GM12865 (cell line): ENCODE results near the gene MYOD1.

ENCODE experiments used
- DNase-seq: peaks from one replicate; pipeline ENCODE4 v3.0.0; 2010; ENCODE audit warnings: low read depth
- H3K4me3 ChIP-seq: 2 replicates; pipeline ENCODE4 v1.5.1; 2011; ENCODE audit warnings: mild to moderate bottlenecking, low read depth, low read length, control low read depth
- TF ChIP-seq, protein P1 (sequence below): IDR thresholded peaks from 2 replicates; pipeline ENCODE4 v1.5.1; 2011; ENCODE audit warnings: low read length, control low read depth, low read depth, inconsistent platforms; ENCODE audit not compliant: insufficient read depth; ENCODE audit errors: missing control alignments

Gene MYOD1

DNA sequence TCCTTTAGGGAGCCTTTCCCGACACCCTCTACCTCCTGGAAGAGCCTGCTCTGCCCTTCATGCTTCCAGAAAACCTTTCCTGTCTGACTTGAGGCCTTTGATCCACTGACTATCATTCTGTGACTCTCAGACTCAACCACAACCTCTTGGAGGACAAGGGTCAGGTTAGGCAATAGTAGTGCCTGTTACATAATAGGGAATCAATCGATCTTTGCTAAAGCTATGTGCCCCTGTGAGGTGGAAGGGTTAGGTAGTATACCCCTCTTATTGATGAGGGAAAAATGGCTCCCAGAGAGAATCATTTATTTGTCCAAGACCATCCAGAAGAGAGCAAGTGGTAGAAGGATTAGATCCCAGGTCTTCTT lies 31.4 kb downstream of the MYOD1 start:
- TF ChIP-seq, protein P1, sequence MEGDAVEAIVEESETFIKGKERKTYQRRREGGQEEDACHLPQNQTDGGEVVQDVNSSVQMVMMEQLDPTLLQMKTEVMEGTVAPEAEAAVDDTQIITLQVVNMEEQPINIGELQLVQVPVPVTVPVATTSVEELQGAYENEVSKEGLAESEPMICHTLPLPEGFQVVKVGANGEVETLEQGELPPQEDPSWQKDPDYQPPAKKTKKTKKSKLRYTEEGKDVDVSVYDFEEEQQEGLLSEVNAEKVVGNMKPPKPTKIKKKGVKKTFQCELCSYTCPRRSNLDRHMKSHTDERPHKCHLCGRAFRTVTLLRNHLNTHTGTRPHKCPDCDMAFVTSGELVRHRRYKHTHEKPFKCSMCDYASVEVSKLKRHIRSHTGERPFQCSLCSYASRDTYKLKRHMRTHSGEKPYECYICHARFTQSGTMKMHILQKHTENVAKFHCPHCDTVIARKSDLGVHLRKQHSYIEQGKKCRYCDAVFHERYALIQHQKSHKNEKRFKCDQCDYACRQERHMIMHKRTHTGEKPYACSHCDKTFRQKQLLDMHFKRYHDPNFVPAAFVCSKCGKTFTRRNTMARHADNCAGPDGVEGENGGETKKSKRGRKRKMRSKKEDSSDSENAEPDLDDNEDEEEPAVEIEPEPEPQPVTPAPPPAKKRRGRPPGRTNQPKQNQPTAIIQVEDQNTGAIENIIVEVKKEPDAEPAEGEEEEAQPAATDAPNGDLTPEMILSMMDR: no peak

DNA sequence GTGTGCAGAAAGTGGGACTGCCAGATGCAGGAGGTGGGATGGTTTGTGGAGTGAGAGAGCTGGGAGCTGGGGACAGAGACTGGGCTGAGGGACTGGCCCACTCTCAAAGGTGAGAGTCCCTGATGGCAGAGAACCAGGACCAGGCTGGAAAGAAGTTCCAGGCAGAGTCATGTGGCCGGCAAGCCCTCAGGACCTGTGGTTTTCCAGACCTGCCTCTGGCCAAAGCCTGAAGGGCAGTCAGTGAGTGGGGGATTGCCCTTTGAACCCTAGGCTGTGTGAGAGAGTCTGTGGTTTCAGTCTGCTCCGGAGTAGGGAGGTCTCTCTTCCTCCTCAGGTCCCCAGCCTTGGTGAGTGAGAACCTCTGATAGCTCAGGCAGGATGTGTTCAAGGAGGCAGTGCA lies 32.2 kb downstream of the MYOD1 start:
- no peak for DNase-seq
- TF ChIP-seq, protein P1: no peak
- H3K4me3 ChIP-seq: no peak overlapping the region

More for the DNA sequence above, 31.4 kb downstream of the MYOD1 start:
- H3K4me3 ChIP-seq: no peak overlapping the region
- no peak for DNase-seq

DNA sequence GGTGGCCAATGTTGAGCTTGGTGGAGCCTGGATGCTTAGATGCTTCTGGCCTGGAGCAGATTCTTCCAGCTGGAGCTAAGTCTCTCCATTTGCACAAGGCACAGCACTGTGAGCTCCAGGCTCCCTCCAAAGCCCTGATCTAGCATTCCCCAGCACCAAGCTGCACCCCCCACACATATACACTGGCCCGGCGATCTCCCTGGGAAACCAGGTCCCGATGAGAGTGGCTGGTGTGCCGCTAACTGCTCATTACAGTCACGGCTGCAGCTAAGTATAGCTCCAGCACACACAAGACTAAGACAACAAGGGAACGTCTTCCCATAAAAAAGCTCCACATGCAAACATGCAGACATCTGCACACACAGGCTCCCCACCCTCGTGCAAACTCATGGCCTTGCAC lies 32.8 kb downstream of the MYOD1 start:
- TF ChIP-seq, protein P1: no peak
- DNase-seq: no peak

DNA sequence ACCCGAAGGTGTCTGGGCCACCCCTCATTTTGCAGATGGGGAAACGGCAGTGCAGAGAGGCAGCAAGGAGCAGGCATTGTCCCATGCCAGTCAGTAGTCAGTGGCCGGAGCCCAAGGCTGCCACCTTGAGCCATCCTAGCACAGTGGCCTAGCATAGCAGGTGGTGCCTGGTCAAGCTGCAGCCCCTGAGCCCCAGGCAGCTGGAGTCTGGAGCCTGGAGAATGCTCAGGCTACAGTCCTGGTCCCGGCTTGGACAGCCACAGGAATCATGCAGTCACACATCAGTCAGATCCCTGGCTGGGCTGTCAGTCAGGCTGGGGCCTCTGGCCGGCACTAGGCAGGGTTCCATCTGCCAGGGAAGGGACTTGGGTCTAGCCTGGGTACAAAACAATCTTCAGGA lies 33.8 kb downstream of the MYOD1 start:
- TF ChIP-seq, protein P1: no peak
- DNase-seq: no peak
- H3K4me3 ChIP-seq: no peak overlapping the region

More for the DNA sequence above, 32.8 kb downstream of the MYOD1 start:
- H3K4me3 ChIP-seq: no peak overlapping the region

DNA sequence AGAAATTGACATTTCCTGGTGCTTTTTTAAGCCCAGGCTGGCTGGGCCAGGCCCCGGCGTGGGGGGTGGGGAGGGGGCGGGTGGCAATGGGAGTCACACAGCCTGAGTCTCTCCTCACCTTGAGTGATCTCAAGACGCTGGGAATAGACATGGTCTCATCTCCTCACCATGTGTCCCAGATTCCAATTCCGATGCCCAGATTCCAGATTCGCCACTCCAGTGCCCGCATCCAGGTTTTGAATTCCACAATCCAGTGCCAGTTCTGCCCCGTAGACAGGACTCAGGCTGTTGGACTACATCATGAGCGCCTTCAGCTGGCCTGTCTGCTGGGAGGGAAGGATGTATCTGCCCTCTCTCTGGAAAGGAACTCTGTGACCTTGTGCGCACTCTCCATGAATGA lies 34.3 kb downstream of the MYOD1 start:
- DNase-seq: no peak
- no peak overlapping the region for H3K4me3 ChIP-seq
- TF ChIP-seq, protein P1: no peak

DNA sequence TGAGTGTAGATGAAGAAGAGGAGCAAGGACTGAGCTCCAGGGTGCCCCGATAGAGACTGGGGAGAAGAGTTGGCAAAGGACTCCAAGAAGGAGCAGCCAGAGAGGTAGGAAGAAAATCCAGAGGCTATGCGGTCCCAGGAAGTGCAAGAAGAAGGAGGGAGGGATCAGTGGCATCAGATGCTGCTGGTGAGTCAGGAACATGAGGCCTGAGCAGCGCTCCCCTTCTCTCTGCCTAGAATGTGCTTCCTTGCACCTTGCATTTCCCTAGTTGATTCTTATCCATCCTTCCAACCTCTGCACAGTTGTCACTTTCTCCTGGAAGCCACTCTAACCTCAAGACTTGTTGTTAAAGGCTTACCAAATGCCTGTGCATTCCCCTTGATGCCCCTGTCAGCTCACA lies 36.5 kb downstream of the MYOD1 start:
- DNase-seq: no peak
- TF ChIP-seq, protein P1: no peak
- H3K4me3 ChIP-seq: no peak overlapping the region

DNA sequence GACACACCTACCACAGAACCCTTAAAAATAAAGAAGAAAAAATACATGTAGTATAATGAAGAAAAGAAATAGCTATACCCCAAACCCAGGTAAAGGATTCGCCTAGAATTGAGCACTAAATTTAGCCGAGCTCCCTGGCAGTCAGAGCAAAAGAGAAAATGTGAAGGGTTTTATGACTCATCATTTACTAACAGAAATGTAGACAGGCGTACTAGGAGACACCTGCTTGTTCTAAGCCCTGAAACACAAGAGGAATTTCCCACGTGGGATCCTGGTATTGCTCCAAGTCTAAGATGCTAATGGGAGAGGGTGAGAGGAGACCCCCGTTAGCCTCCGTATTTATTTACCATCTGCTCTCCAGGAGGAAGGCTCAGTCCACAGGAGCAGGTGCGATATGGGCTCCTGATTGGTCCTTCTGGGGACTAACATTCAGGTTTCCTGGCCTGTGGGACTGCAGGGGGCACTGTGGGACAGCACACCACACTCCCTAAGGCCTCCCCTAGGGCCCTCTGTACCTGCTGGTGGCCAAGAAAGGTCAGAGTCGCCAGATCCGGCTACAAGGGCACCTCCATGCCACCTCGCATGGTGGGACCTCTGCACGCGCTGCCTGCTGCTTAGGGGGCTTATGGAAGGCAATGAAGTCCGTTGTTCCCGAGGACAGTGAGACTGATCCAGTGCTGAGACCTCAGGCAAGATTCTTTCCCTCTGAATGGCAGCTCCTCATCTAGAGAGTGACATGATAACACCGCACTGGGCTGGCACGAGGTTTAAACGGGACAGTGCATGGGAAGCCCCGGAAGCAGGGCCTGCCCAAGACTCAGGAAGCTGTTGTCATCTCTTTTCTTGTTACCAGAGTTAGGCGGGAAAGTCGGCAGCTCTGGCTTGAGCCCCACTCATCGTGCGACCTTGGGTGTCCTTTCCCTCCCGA lies 41.0 kb downstream of the MYOD1 start:
- TF ChIP-seq, protein P1: peak; percentile 62
- no peak overlapping the region for H3K4me3 ChIP-seq
- DNase-seq: peak; percentile 65
